SK-N-SH treated with all-trans-retinoic acid at 6 μM for 48 hours (cell line): ENCODE measurements around the gene LRRC26.

Experiments used
- ARNTL ChIP-seq: fragments of 450-650 bp; formaldehyde crosslinking; IDR thresholded peaks from 2 replicates; pipeline ENCODE4 v1.5.0; 2020; ENCODE audit warnings: low read depth, mild to moderate bottlenecking, moderate library complexity, borderline replicate concordance
- BACH2 ChIP-seq: fragments of 250-450 bp; sonication (Bioruptor Pico); IDR thresholded peaks from 2 replicates; pipeline ENCODE4 v1.9.0; 2021; ENCODE audit warnings: mild to moderate bottlenecking, borderline replicate concordance
- CSDC2 ChIP-seq: fragments of 250-450 bp; sonication (Bioruptor Pico); IDR thresholded peaks from 2 replicates; pipeline ENCODE4 v1.5.0; 2020; ENCODE audit warnings: mild to moderate bottlenecking, moderate library complexity
- GLIS3 ChIP-seq: fragments of 250-450 bp; sonication (Bioruptor Pico); IDR thresholded peaks from 2 replicates; pipeline ENCODE4 v1.5.0; 2020; ENCODE audit warnings: mild to moderate bottlenecking, moderate library complexity
- OSR1 ChIP-seq: fragments of 250-450 bp; sonication (Bioruptor Pico); IDR thresholded peaks from 2 replicates; pipeline ENCODE4 v1.8.0; 2022; ENCODE audit warnings: moderate library complexity, mild to moderate bottlenecking, inconsistent platforms
- PATZ1 ChIP-seq: fragments of 250-450 bp; sonication (Bioruptor Pico); IDR thresholded peaks from 2 replicates; pipeline ENCODE4 v1.8.0; 2020; ENCODE audit warnings: mild to moderate bottlenecking, moderate library complexity, borderline replicate concordance
- PPARA ChIP-seq: fragments of 250-450 bp; sonication (Bioruptor Pico); IDR thresholded peaks from 2 replicates; pipeline ENCODE4 v1.5.0; 2020; ENCODE audit warnings: mild to moderate bottlenecking, borderline replicate concordance
- RARB ChIP-seq: fragments of 250-450 bp; sonication (Bioruptor Pico); IDR thresholded peaks from 2 replicates; pipeline ENCODE4 v1.8.0; 2021; ENCODE audit warnings: mild to moderate bottlenecking, moderate library complexity
- TOX ChIP-seq: fragments of 250-450 bp; sonication (Bioruptor Pico); IDR thresholded peaks from 2 replicates; pipeline ENCODE4 v1.8.0; 2021; ENCODE audit warnings: mild to moderate bottlenecking, moderate library complexity, borderline replicate concordance
- ZC3H10 ChIP-seq: fragments of 250-450 bp; sonication (Bioruptor Pico); IDR thresholded peaks from 2 replicates; pipeline ENCODE4 v1.5.1; 2021; ENCODE audit warnings: mild to moderate bottlenecking, moderate library complexity
- ZFP30 ChIP-seq: fragments of 450-650 bp; formaldehyde crosslinking; IDR thresholded peaks from 2 replicates; pipeline ENCODE4 v1.5.0; 2022; ENCODE audit warnings: mild to moderate bottlenecking, moderate library complexity
- ZNF565 ChIP-seq: fragments of 450-650 bp; formaldehyde crosslinking; conservative IDR thresholded peaks from 2 replicates; pipeline ENCODE4 v1.5.0; 2020; ENCODE audit warnings: low read depth, mild to moderate bottlenecking, moderate library complexity
- TF ChIP-seq, protein P1 (sequence below): fragments of 250-450 bp; sonication (Bioruptor Pico); IDR thresholded peaks from 2 replicates; pipeline ENCODE4 v1.5.1; 2020; ENCODE audit warnings: low read depth, mild to moderate bottlenecking, moderate library complexity
- TF ChIP-seq, protein P2 (sequence below): fragments of 250-450 bp; sonication (Bioruptor Pico); IDR thresholded peaks from 2 replicates; pipeline ENCODE4 v1.5.1; 2021; ENCODE audit warnings: mild to moderate bottlenecking, moderate library complexity

DNA sequence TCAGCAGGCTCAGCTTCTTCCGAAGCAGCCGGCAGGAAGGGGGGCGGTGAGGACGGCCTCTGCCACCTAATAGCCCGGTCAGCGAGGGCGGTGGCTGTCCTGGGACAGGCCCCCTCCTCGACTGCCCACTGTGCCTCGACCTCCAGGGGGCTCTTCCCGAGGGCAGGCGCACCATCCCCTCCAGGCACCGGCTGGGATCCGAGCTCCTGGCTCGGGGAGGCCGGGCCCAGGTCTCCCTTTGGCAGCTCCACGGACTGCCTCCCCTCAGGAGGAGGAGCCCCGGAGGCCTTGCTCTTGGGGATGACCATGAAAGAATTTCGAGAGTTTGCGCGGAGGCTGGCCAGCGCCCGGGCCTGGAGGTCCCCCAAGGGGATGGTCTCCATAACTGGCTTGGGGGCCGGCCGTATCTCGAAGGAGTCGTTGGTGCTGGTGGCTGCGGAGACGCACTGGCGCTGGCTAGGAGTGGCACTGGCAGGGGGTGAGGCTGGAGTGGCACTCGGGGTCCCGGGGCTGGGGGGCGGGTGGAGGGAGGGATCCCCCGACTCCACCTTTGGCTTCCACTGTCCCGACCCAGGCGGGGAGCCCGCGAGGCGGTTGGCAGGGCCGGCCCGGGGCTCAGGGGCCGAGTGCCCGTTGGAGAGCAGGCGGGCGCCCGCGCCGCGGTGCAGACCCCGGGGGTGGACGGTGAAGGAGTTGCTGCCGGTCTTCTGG is 29.7 kb upstream of the LRRC26 start:
- no peak for TF ChIP-seq TOX (CRISPR knock-in tag)
- TF ChIP-seq OSR1: no peak
- TF ChIP-seq BACH2 (CRISPR knock-in tag): no peak
- no peak for TF ChIP-seq ZFP30 (CRISPR knock-in tag)
- TF ChIP-seq ZC3H10 (CRISPR knock-in tag): no peak
- no peak for TF ChIP-seq PATZ1 (CRISPR knock-in tag)
- TF ChIP-seq, protein P1, sequence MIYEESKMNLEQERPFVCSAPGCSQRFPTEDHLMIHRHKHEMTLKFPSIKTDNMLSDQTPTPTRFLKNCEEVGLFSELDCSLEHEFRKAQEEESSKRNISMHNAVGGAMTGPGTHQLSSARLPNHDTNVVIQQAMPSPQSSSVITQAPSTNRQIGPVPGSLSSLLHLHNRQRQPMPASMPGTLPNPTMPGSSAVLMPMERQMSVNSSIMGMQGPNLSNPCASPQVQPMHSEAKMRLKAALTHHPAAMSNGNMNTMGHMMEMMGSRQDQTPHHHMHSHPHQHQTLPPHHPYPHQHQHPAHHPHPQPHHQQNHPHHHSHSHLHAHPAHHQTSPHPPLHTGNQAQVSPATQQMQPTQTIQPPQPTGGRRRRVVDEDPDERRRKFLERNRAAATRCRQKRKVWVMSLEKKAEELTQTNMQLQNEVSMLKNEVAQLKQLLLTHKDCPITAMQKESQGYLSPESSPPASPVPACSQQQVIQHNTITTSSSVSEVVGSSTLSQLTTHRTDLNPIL (CRISPR knock-in tag): no peak
- TF ChIP-seq, protein P2, sequence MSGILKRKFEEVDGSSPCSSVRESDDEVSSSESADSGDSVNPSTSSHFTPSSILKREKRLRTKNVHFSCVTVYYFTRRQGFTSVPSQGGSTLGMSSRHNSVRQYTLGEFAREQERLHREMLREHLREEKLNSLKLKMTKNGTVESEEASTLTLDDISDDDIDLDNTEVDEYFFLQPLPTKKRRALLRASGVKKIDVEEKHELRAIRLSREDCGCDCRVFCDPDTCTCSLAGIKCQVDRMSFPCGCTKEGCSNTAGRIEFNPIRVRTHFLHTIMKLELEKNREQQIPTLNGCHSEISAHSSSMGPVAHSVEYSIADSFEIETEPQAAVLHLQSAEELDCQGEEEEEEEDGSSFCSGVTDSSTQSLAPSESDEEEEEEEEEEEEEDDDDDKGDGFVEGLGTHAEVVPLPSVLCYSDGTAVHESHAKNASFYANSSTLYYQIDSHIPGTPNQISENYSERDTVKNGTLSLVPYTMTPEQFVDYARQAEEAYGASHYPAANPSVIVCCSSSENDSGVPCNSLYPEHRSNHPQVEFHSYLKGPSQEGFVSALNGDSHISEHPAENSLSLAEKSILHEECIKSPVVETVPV (CRISPR knock-in tag): no peak
- no peak for TF ChIP-seq ARNTL
- no peak for TF ChIP-seq CSDC2 (CRISPR knock-in tag)
- no peak for TF ChIP-seq PPARA (CRISPR knock-in tag)
- no peak for TF ChIP-seq GLIS3
- TF ChIP-seq ZNF565 (CRISPR knock-in tag): no peak
- TF ChIP-seq RARB (CRISPR knock-in tag): no peak
